HG03045 (cell line): ENCODE results near the gene VTN.

Source experiments
- ATAC-seq: cut with Tn5 transposase; IDR thresholded peaks from one replicate; pipeline ENCODE4 v1.9.1; 2021; ENCODE audit warnings: mild to moderate bottlenecking, moderate library complexity; ENCODE audit not compliant: unreplicated experiment

Gene VTN

GRCh38 chr17:28396635-28397239 lies 26.6 kb upstream of the VTN start:
- ATAC-seq = no peak

- ATAC-seq = no peak
These were observed 25.9 kb upstream of the VTN start for GRCh38 chr17:28395968-28396367.

- no peak for ATAC-seq
These were observed 25.3 kb upstream of the VTN start for GRCh38 chr17:28395426-28395825.

- no peak for ATAC-seq
These were observed 24.4 kb upstream of the VTN start for GRCh38 chr17:28394337-28395116.

- no peak for ATAC-seq
These were observed 22.4 kb upstream of the VTN start for GRCh38 chr17:28392491-28392890.

- ATAC-seq = no peak
These were observed 21.3 kb upstream of the VTN start for GRCh38 chr17:28391401-28391800.

GRCh38 chr17:28390984-28391383 lies 20.9 kb upstream of the VTN start:
- no peak for ATAC-seq

GRCh38 chr17:28390563-28390962 lies 20.5 kb upstream of the VTN start:
- no peak for ATAC-seq

- no peak for ATAC-seq
These were observed 20.0 kb upstream of the VTN start for GRCh38 chr17:28390141-28390540.

GRCh38 chr17:28388106-28388505 lies 18.0 kb upstream of the VTN start:
- ATAC-seq = no peak

- ATAC-seq = no peak
These were observed 16.3 kb upstream of the VTN start for GRCh38 chr17:28386391-28386790.

- ATAC-seq = no peak
These were observed 15.3 kb upstream of the VTN start for GRCh38 chr17:28385406-28385805.

- peak; percentile 29 for ATAC-seq
These were observed 14.9 kb upstream of the VTN start for GRCh38 chr17:28385037-28385400.

- ATAC-seq = peak; percentile 60
These were observed 14.4 kb upstream of the VTN start for GRCh38 chr17:28384281-28385036.

GRCh38 chr17:28381141-28381825 lies 11.2 kb upstream of the VTN start:
- ATAC-seq = no peak

- no peak for ATAC-seq
These were observed 10.0 kb upstream of the VTN start for GRCh38 chr17:28379814-28380801.

- no peak for ATAC-seq
These were observed 2.8 kb upstream of the VTN start for GRCh38 chr17:28372945-28373274.

- ATAC-seq = peak; percentile 13
These were observed 2.3 kb upstream of the VTN start for GRCh38 chr17:28372203-28372944.
